Breast epithelium (tissue), 3 donors: Measurements from ENCODE around the gene HBM.

Experiments
- POLR2A ChIP-seq: fragments of 450-650 bp; IDR thresholded peaks from one replicate; pipeline ENCODE4 v1.6.1; 2016; ENCODE audit warnings: antibody characterized with exemption, mild to moderate bottlenecking, moderate library complexity
- POLR2AphosphoS5 ChIP-seq, 3 donors: sonication (generic); formaldehyde crosslinking; IDR thresholded peaks; one replicate each; pipeline ENCODE4 v1.6.1; 2017; ENCODE audit warnings: antibody characterized with exemption in 3 of 3
- TF ChIP-seq, protein P1 (sequence below), 3 donors: fragments of 450-650 bp; IDR thresholded peaks; one replicate each; pipeline ENCODE4 v1.5.1; 2016 to 2017; ENCODE audit warnings: antibody characterized with exemption in 3 of 3, mild to moderate bottlenecking in 3 of 3, moderate library complexity in 3 of 3

DNA sequence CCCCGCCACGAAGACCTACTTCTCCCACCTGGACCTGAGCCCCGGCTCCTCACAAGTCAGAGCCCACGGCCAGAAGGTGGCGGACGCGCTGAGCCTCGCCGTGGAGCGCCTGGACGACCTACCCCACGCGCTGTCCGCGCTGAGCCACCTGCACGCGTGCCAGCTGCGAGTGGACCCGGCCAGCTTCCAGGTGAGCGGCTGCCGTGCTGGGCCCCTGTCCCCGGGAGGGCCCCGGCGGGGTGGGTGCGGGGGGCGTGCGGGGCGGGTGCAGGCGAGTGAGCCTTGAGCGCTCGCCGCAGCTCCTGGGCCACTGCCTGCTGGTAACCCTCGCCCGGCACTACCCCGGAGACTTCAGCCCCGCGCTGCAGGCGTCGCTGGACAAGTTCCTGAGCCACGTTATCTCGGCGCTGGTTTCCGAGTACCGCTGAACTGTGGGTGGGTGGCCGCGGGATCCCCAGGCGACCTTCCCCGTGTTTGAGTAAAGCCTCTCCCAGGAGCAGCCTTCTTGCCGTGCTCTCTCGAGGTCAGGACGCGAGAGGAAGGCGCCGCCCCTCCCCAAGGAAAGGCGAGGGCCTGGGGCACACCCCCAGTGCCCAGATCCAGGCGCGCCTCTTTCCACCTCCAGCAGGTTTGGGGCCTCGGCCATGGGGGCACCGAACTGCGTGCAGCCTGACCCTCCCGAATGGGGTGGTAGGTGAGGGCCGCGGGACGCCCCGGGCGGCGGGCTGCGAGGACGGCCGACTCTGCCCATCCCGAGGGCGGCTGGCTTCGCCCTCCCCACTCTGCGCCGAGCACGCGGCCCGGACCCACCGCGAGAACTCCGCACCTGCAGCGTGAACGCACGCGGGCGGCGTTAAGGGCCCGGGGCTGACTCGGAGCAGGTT lies 15.1 kb downstream of the HBM start:
- TF ChIP-seq, protein P1, sequence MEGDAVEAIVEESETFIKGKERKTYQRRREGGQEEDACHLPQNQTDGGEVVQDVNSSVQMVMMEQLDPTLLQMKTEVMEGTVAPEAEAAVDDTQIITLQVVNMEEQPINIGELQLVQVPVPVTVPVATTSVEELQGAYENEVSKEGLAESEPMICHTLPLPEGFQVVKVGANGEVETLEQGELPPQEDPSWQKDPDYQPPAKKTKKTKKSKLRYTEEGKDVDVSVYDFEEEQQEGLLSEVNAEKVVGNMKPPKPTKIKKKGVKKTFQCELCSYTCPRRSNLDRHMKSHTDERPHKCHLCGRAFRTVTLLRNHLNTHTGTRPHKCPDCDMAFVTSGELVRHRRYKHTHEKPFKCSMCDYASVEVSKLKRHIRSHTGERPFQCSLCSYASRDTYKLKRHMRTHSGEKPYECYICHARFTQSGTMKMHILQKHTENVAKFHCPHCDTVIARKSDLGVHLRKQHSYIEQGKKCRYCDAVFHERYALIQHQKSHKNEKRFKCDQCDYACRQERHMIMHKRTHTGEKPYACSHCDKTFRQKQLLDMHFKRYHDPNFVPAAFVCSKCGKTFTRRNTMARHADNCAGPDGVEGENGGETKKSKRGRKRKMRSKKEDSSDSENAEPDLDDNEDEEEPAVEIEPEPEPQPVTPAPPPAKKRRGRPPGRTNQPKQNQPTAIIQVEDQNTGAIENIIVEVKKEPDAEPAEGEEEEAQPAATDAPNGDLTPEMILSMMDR (IDR thresholded peaks at IDR 0.05) = peak in 1 of 3 donors; percentile 94
- TF ChIP-seq POLR2A (no peak), POLR2AphosphoS5 (IDR thresholded peaks at IDR 0.05) (peak in 1 of 3 donors; percentile 25)
